Activated naive CD8-positive, alpha-beta T cell treated with anti-CD3 and anti-CD28 coated beads for 36 hours (primary cell): ENCODE data around the gene ANKH. TPM values are rescaled to one million over a fixed set of nuclear protein-coding genes. Genes with fewer than 3 reads are reported as not detected.

Experiments used
- DNase-seq: peaks from one replicate; pipeline ENCODE4 v3.0.0; 2021
- H3K27ac Mint-ChIP-seq: one replicate; pipeline ENCODE4 v1.8.0; 2022; ENCODE audit warnings: mild to moderate bottlenecking, moderate library complexity, mixed read lengths
- H3K27me3 Mint-ChIP-seq: one replicate; pipeline ENCODE4 v1.8.0; 2022; ENCODE audit warnings: mild to moderate bottlenecking, mixed read lengths
- H3K36me3 Mint-ChIP-seq: one replicate; pipeline ENCODE4 v1.8.0; 2021; ENCODE audit warnings: mild to moderate bottlenecking, mixed read lengths
- H3K4me1 Mint-ChIP-seq: one replicate; pipeline ENCODE4 v1.8.0; 2021; ENCODE audit warnings: mixed read lengths
- H3K4me3 Mint-ChIP-seq: one replicate; pipeline ENCODE4 v1.8.0; 2022; ENCODE audit warnings: mild to moderate bottlenecking, moderate library complexity, mixed read lengths
- H3K9me3 Mint-ChIP-seq: one replicate; pipeline ENCODE4 v1.8.0; 2022; ENCODE audit warnings: mixed read lengths
- total RNA-seq, 2 experiments: library from RNA; stranded (reverse); gene quantifications; one replicate each; pipeline ENCODE4 v1.2.3, GENCODE V29; 2021

The ANKH gene
- total RNA-seq, 2 experiments from 2014 or later: 82.5 to 84.6 TPM

DNA sequence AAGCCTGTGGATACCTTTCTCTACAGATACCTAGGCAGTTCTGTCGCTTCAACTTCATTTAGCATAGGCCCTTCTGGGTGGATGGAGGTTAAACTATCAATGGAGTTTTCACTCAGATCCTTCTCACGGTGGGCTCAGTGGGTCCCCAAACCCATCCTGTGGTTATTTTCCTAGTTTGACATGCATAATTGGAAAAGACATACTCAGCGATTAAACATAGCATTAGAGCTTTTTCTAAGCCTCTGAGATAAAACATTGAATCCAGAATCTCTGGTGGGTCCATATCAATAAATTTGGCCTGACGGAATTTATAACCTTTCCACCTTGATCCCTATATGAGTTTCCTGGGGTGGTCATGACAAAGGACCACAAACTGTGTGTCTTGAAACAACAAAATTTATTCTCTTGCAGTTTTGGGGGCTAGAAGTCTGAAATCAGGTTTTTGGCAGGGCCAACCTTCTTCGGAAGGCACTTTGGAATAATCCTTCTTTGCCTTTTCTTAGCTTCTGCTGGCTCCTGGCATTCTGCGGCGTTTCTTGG is 208.8 kb downstream of the ANKH start:
- peaks cover 6% of the 10 kb centered on the region for H3K9me3 Mint-ChIP-seq
- H3K4me3 Mint-ChIP-seq: peak overlapping the region; percentile 95
- H3K36me3 Mint-ChIP-seq: peaks cover 60% of the 10 kb centered on the region
- H3K27me3 Mint-ChIP-seq: no peaks in the 10 kb centered on the region
- no peak for DNase-seq
- peaks cover 51% of the 10 kb centered on the region for H3K4me1 Mint-ChIP-seq
- H3K27ac Mint-ChIP-seq: peak overlapping the region; percentile 95

- Mint-ChIP-seq H3K9me3 (peaks cover 6% of the 10 kb centered on the region), H3K4me3 (no peak overlapping the region), H3K27ac (no peak overlapping the region), H3K4me1 (peaks cover 51% of the 10 kb centered on the region), H3K27me3 (no peaks in the 10 kb centered on the region), H3K36me3 (peaks cover 40% of the 10 kb centered on the region)
- DNase-seq: no peak
Measured at GRCh38 chr5:14660833-14661232, 210.7 kb downstream of the ANKH start.

GRCh38 chr5:14659821-14660607 is 211.6 kb downstream of the ANKH start:
- H3K9me3 Mint-ChIP-seq: peaks cover 6% of the 10 kb centered on the region
- H3K4me3 Mint-ChIP-seq: no peak overlapping the region
- H3K27me3 Mint-ChIP-seq: no peaks in the 10 kb centered on the region
- peaks cover 34% of the 10 kb centered on the region for H3K36me3 Mint-ChIP-seq
- H3K27ac Mint-ChIP-seq: no peak overlapping the region
- DNase-seq: no peak
- peaks cover 58% of the 10 kb centered on the region for H3K4me1 Mint-ChIP-seq

- Mint-ChIP-seq H3K4me3 (no peak overlapping the region), H3K36me3 (peaks cover 19% of the 10 kb centered on the region), H3K4me1 (peaks cover 48% of the 10 kb centered on the region), H3K27me3 (no peaks in the 10 kb centered on the region), H3K9me3 (peaks cover 6% of the 10 kb centered on the region), H3K27ac (peak overlapping the region; percentile 79)
- DNase-seq: no peak
Measured at GRCh38 chr5:14656898-14657297, 214.7 kb downstream of the ANKH start.

DNA sequence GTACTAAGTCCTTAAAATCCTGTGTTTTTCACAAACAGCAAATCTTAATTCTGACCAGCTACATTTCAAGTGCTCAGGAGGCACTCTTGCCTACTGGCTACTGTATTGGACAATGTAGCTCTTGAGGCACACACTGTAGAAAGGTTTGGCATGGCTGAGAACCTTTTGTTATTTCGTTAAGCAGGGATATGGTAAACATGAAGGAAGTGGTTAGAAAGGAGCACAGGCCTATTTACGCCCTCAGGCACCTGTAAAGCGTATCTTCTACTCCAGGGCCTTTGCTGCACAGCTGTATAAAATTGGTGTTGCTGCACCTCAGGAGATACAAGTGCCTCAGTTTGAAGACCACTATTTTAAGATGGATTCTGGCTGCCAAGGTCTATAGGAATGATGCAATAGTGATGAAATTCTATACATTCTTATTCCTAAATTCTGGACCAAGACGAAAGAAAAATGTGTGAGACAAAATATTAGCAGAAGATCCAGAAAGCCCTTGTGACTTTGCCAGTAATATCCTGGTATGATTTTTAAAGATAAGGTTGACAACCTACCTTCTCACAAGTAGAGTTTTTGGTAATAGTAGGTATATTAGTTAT is 216.3 kb downstream of the ANKH start:
- Mint-ChIP-seq H3K27me3 (no peaks in the 10 kb centered on the region), H3K4me3 (no peak overlapping the region), H3K27ac (no peak overlapping the region), H3K9me3 (peaks cover 2% of the 10 kb centered on the region), H3K36me3 (peaks cover 7% of the 10 kb centered on the region), H3K4me1 (peaks cover 38% of the 10 kb centered on the region)
- DNase-seq: no peak

Other genes with a start within 250 kb of the ANKH start
- gene OTULIN, start 207.1 kb downstream of the ANKH start, total RNA-seq: 10 to 100 TPM; 68.9 TPM